Kidney epithelial cell (primary cell): Measurements from ENCODE around the gene ALG9. TPM values are rescaled to one million over a fixed set of nuclear protein-coding genes. Genes with fewer than 3 reads are reported as not detected.
"Not testable (repeated sequence)": the region's sequence is repeated elsewhere in the genome, so short reads cannot be mapped to it uniquely, and the experiment has no call there.

Experiments used
- DNase-seq: peaks from one replicate; pipeline ENCODE4 v3.0.0-alpha.2; 2010; ENCODE audit warnings: low read depth
- H3K27me3 ChIP-seq: 2 replicates; pipeline ENCODE4 v1.6.0; 2011; ENCODE audit warnings: low read length; ENCODE audit not compliant: control insufficient read depth, insufficient read depth
- H3K36me3 ChIP-seq: 2 replicates; pipeline ENCODE4 v1.5.1; 2011; ENCODE audit warnings: low read length; ENCODE audit not compliant: control insufficient read depth, insufficient read depth
- H3K4me3 ChIP-seq: 2 replicates; pipeline ENCODE4 v1.5.1; 2011; ENCODE audit warnings: low read depth, mild to moderate bottlenecking, control low read depth, low read length
- CTCF ChIP-seq: IDR thresholded peaks from 2 replicates; pipeline ENCODE4 v1.5.1; 2011; ENCODE audit warnings: mild to moderate bottlenecking, moderate library complexity, low read length, control low read depth, inconsistent platforms; ENCODE audit not compliant: insufficient read depth, poor library complexity, severe bottlenecking
- total RNA-seq: library from RNA; depleted of rRNA; stranded (reverse); fragments of >200 nt; gene quantifications from 2 replicates; pipeline ENCODE4 v1.2.3, GENCODE V29; 2015

The ALG9 gene
- total RNA-seq, 1 donor from 2014 or later, result 33.8 TPM

- no peak overlapping the region for H3K4me3 ChIP-seq
- TF ChIP-seq CTCF, result no peak
- H3K36me3 ChIP-seq, result no peaks in the 10 kb centered on the region
- no peaks in the 10 kb centered on the region for H3K27me3 ChIP-seq
- no peak for DNase-seq
These were observed 93.3 kb downstream of the ALG9 start for GRCh38 chr11:111778047-111778558.

GRCh38 chr11:111777094-111778046 lies 94.0 kb downstream of the ALG9 start:
- no peak overlapping the region for H3K4me3 ChIP-seq
- peak; percentile 51 for DNase-seq
- peak; percentile 65 for TF ChIP-seq CTCF
- H3K27me3 ChIP-seq, result no peaks in the 10 kb centered on the region
- no peaks in the 10 kb centered on the region for H3K36me3 ChIP-seq

- H3K27me3 ChIP-seq, result no peaks in the 10 kb centered on the region
- H3K4me3 ChIP-seq, result no peak overlapping the region
- H3K36me3 ChIP-seq, result no peaks in the 10 kb centered on the region
- no peak for DNase-seq
- no peak for TF ChIP-seq CTCF
These were observed 94.8 kb downstream of the ALG9 start for GRCh38 chr11:111776398-111777093.

- no peak for DNase-seq
- no peaks in the 10 kb centered on the region for H3K27me3 ChIP-seq
- TF ChIP-seq CTCF, result no peak
- no peaks in the 10 kb centered on the region for H3K36me3 ChIP-seq
- no peak overlapping the region for H3K4me3 ChIP-seq
These were observed 96.2 kb downstream of the ALG9 start for GRCh38 chr11:111774955-111775710.

GRCh38 chr11:111772535-111772934 lies 98.8 kb downstream of the ALG9 start:
- Histone ChIP-seq H3K4me3 (no peak overlapping the region), H3K36me3 (no peaks in the 10 kb centered on the region), H3K27me3 (no peaks in the 10 kb centered on the region)
- TF ChIP-seq CTCF, result no peak
- DNase-seq, result no peak

GRCh38 chr11:111771205-111771604 lies 100.2 kb downstream of the ALG9 start:
- DNase-seq, H3K4me3 ChIP-seq, H3K27me3 ChIP-seq, H3K36me3 ChIP-seq: not testable (repeated sequence)
